HG02678 (cell line): ENCODE results near the gene AKR1E2.
"Not testable (repeated sequence)": the region's sequence is repeated elsewhere in the genome, so short reads cannot be mapped to it uniquely, and the experiment has no call there.

ENCODE experiments used
- ATAC-seq: cut with Tn5 transposase; IDR thresholded peaks from one replicate; pipeline ENCODE4 v1.9.1; 2021; ENCODE audit warnings: mild to moderate bottlenecking, moderate library complexity; ENCODE audit not compliant: unreplicated experiment

Gene AKR1E2

GRCh38 chr10:4813023-4813422 lies 13.0 kb upstream of the AKR1E2 start:
- ATAC-seq, result no peak

DNA sequence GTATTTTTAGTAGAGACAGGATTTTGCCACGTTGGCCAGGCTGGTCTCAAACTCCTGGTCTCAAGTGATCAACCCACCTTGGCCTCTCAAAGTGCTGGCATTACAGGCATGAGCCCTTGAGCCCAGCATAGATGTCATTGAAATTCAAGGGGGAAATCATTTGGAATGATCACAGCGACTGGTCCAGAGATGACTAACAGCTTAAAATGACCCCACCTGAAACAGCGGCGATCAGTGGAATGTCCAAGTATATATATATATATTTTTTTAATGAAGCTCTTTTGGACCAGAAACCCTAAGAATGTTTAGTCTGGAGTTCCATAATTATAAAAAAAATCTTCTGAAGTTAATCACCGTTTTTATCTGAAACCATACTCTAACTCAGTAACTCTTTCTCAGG lies 12.5 kb upstream of the AKR1E2 start:
- ATAC-seq, result no peak

DNA sequence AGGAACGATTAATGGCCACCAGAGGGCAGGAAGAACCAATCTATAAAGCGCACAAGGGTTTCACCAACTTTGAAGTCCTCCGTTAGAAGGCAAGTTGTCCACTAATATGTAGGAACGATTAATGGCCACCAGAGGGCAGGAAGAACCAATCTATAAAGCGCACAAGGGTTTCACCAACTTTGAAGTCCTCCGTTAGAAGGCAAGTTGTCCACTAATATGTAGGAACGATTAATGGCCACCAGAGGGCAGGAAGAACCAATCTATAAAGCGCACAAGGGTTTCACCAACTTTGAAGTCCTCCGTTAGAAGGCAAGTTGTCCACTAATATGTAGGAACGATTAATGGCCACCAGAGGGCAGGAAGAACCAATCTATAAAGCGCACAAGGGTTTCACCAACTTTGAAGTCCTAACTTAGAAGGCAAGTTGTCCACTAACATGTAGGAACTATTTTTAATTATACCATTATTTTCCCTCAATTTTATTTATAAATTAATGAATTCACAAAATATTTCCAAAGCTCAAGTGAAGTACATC lies 10.3 kb upstream of the AKR1E2 start:
- not testable (repeated sequence) for ATAC-seq

- no peak for ATAC-seq
Observed at GRCh38 chr10:4816966-4817365, 9.0 kb upstream of the AKR1E2 start.

DNA sequence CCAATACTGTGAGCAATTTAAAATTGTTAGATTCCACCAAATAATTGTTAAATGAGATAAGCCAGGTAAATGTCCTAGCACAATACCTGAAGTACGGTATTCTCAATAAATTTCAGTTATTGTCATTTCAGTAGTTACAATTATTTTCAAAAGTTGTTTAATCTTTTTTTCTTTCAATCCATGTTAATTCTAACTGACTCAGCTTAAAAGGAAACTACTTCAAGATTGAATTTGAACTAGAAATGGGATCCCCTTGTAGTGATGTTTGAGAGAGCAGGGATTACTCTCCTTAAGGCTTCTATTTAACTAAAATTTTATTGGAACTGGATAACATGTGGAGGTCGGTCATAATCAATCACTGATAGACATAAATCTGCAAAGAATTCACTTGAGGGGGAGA lies 6.9 kb upstream of the AKR1E2 start:
- no peak for ATAC-seq

- no peak for ATAC-seq
Observed at GRCh38 chr10:4819707-4820106, 6.3 kb upstream of the AKR1E2 start.

- ATAC-seq, result no peak
Observed at GRCh38 chr10:4820804-4821401, 5.1 kb upstream of the AKR1E2 start.

- ATAC-seq, result no peak
Observed at GRCh38 chr10:4822208-4822607, 3.8 kb upstream of the AKR1E2 start.

DNA sequence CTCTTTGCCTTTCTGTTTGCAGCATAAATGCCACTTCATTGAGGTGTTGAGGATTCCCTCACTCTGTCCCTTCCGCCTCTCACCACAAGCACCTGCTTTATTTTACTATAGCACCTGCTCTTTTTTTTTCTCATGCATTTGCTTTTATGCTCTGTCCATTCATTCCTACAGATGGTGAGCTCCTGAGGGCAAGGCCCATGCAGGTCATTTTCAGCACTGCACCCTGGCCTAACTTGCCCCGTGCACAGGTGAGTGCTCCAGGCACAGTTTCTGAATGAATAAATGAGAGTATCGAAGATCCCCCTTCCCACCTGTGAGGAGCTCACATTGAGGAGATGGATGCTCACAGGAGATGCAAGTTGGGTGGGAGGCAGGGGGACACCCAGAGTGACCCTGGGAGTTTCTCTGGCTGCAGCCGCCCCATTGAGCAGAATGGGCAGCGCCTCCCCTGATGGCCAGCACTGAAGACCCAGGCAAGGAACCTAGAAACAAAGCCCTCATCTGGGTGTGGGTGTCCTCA lies 1.2 kb upstream of the AKR1E2 start:
- no peak for ATAC-seq

DNA sequence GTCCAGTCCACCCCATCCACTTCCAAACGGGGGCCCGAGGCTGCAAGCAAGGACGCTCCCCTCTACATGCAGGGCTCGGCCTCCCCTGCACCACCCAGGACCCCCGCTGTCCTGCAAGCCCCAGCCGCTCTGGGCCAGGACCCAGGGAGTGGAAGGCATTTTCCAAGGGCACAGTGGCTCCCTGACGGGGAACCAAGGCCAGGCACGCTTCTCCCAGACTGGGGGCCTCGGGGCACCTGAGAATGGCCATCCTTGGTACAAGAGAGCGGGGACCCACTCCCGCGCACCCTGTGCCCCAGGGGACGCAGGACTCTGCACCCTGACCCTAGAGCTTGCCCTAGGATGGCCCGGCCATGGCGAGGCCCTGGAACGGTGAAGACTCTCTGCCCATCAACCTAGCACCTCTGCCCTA lies 545 bp upstream of the AKR1E2 start:
- ATAC-seq, result no peak

DNA sequence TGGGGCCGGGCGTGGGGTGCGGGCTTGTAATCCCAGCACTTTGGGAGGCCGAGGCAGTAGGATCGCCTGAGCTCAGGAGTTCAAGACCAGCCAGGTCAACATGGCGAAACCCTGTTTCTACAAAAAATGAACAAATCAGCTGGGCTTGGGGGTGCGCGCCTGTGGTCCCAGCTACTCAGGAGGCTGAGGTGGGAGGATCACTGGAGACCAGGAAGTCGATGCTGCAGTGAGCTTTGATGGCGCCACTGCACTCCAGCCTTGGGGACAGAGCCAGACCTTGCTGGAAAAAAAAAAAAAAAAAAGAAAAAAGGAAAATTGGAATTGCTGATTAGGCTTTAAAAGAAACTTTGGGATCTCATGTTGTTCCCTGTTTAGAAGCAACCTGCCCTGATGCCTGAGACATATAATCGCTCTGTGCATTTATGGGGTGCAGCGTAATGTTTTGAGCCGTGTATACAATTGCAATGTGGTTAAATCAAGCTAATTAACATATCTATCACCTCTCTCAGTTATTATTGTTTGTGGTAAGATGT lies 851 bp downstream of the AKR1E2 start:
- ATAC-seq, result no peak

DNA sequence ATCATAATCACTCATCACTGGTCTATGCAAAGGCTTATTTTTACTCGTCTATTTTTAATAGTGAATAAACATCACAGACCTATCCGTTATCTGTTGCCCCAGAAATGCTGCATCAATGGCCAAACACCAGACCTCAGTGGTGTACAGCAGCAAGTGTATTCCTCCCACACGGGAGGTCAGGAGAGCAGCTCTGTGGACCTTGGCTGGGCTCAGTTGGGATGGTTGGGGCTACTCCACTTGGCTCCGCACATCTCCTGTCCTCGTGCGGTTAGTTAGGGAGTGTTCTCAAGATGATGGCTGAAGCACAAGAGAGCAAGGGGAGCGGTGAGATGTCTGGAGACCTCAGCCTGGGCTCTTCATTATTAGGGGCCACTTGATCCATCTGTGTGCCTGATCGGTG lies 2.0 kb downstream of the AKR1E2 start:
- no peak for ATAC-seq

DNA sequence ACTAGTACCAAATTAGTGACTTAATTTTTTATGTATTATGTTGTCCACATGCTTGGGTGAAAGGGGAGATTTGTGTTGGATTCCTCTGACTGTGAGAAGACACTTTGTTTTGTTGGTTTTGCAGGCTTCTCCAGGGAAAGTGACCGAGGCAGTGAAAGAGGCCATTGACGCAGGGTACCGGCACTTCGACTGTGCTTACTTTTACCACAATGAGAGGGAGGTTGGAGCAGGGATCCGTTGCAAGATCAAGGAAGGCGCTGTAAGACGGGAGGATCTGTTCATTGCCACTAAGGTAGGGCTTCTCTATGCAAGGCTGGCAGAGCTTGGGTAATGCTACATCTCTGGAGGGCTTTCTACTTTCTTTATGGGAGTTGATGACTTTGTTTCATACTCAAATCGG lies 4.5 kb downstream of the AKR1E2 start:
- ATAC-seq, result no peak

- no peak for ATAC-seq
Observed at GRCh38 chr10:4831091-4831490, 5.1 kb downstream of the AKR1E2 start.

DNA sequence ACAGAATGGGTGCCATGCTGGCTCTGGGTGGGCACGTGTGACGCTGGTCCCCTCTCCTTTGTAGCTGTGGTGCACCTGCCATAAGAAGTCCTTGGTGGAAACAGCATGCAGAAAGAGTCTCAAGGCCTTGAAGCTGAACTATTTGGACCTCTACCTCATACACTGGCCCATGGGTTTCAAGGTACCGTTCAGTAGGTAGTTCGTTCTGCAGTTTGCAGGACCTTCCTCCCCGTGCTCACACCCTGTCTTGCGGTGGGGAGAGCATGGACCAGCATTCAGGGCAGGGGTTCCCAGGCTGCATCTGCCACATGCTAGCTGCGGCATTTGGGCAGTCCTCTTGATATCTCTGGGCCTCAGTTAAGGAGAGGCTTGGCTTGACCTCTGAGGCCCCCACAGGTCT lies 7.3 kb downstream of the AKR1E2 start:
- no peak for ATAC-seq

DNA sequence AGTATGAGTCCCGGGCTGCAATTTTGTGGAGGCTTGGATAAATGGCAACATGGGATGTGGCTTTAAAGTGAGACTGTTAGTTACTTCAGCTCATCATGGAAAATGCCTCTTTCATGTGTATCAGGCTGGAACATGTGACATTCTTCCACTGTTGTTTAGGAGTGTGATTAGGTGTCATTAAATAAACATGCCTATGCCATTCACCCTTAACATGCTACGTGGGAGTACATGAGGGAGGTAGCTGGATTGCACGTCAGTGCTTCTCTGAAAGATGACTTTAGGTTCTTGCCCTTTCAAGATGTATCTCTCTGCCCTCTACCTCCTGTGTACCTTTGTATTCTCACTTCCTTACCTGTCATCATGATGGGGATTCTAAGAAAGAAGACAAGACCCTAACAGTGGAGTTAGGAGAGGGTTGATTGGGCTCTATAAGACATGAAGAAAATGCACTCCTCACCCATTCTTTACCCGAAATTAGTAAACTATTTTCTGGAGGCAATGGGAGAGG lies 8.9 kb downstream of the AKR1E2 start:
- ATAC-seq, result no peak

- ATAC-seq, result no peak
Observed at GRCh38 chr10:4835494-4835918, 9.5 kb downstream of the AKR1E2 start.

DNA sequence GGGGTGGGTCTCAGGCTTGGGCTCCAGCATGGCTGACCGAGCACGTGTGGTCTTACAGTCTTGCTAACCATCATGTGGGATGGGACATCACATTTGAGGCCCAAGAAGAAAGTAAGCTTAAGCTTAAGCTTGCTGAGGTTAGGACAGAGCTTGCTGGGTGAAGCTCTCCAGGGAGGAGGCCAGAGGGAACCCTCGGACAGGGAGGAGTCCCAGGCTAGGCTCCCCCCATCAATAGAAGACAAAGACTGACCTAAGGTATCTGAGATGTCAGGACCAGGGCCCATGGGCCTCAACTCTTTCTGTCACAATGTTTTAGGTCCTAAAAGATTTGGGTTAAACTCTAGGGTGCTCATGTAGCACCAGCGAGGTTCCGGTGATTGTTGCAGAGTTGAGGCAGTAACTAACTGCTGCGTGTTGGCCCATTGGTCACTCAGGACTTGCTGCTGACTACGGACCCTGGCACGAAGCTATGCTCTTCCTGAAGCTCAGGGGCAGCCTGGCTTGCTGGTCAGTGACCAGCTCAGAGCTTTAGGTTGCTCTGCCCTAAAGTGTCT lies 10.5 kb downstream of the AKR1E2 start:
- ATAC-seq, result no peak

GRCh38 chr10:4837551-4837950 lies 11.5 kb downstream of the AKR1E2 start:
- ATAC-seq, result no peak

- no peak for ATAC-seq
Observed at GRCh38 chr10:4838743-4839142, 12.7 kb downstream of the AKR1E2 start.

DNA sequence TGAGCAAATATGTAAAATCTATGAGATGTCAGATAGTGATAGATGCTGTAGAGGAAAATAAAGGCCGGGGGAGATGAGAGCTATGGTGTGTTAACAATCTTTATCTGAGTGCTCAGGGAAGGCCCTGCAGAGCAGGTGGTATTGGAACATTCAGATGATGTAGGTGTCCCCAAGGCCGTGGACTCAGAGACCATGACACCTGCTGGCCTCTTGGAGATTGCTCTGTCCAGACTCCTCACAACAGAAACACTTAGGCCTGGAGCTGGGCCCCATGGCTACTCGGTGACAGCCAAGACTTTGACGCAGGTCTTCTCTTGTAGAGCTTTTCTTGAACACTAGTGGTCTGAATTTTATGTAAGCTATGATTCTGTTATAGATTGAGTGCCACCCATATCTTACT lies 13.3 kb downstream of the AKR1E2 start:
- ATAC-seq, result no peak

GRCh38 chr10:4840151-4840550 lies 14.1 kb downstream of the AKR1E2 start:
- ATAC-seq, result no peak
